HG03342 (cell line): ENCODE results near the gene STPG1.
A peak's percentile ranks its signal among the peaks of the same experiment; 100 is the strongest.

Experiments
- ATAC-seq: cut with Tn5 transposase; IDR thresholded peaks from one replicate; pipeline ENCODE4 v1.9.1; 2021; ENCODE audit warnings: mild to moderate bottlenecking, moderate library complexity; ENCODE audit not compliant: unreplicated experiment

Gene STPG1

GRCh38 chr1:24374891-24375786 is 38.4 kb downstream of the STPG1 start:
- no peak for ATAC-seq

GRCh38 chr1:24373710-24374109 is 39.9 kb downstream of the STPG1 start:
- ATAC-seq: no peak

GRCh38 chr1:24373044-24373443 is 40.5 kb downstream of the STPG1 start:
- ATAC-seq: peak; percentile 55

- ATAC-seq: no peak
Measured at GRCh38 chr1:24369801-24370200, 43.8 kb downstream of the STPG1 start.

- ATAC-seq: no peak
Measured at GRCh38 chr1:24369199-24369598, 44.4 kb downstream of the STPG1 start.

GRCh38 chr1:24366707-24367106 is 46.9 kb downstream of the STPG1 start:
- ATAC-seq: no peak

- peak; percentile 61 for ATAC-seq
Measured at GRCh38 chr1:24364975-24365678, 48.5 kb downstream of the STPG1 start.

GRCh38 chr1:24364605-24364974 is 49.0 kb downstream of the STPG1 start:
- no peak for ATAC-seq

- no peak for ATAC-seq
Measured at GRCh38 chr1:24363994-24364393, 49.6 kb downstream of the STPG1 start.

- no peak for ATAC-seq
Measured at GRCh38 chr1:24362982-24363614, 50.5 kb downstream of the STPG1 start.

GRCh38 chr1:24362396-24362795 is 51.2 kb downstream of the STPG1 start:
- no peak for ATAC-seq

- ATAC-seq: no peak
Measured at GRCh38 chr1:24361811-24362210, 51.8 kb downstream of the STPG1 start.

- ATAC-seq: no peak
Measured at GRCh38 chr1:24360681-24361080, 52.9 kb downstream of the STPG1 start.

GRCh38 chr1:24357038-24357437 is 56.5 kb downstream of the STPG1 start:
- ATAC-seq: no peak

- no peak for ATAC-seq
Measured at GRCh38 chr1:24355466-24355865, 58.1 kb downstream of the STPG1 start.

- no peak for ATAC-seq
Measured at GRCh38 chr1:24353292-24353891, 60.2 kb downstream of the STPG1 start.

- no peak for ATAC-seq
Measured at GRCh38 chr1:24351918-24352627, 61.5 kb downstream of the STPG1 start.

- no peak for ATAC-seq
Measured at GRCh38 chr1:24351247-24351646, 62.3 kb downstream of the STPG1 start.

GRCh38 chr1:24349891-24350290 is 63.7 kb downstream of the STPG1 start:
- no peak for ATAC-seq

GRCh38 chr1:24348196-24348595 is 65.4 kb downstream of the STPG1 start:
- ATAC-seq: no peak
